Measurements from ENCODE around the gene MDN1. TPM values are rescaled to one million over a fixed set of nuclear protein-coding genes. Genes with fewer than 3 reads are reported as not detected.

MDN1 gene
- total RNA-seq, 1 experiment from 2014 or later: 53.6 TPM

DNA sequence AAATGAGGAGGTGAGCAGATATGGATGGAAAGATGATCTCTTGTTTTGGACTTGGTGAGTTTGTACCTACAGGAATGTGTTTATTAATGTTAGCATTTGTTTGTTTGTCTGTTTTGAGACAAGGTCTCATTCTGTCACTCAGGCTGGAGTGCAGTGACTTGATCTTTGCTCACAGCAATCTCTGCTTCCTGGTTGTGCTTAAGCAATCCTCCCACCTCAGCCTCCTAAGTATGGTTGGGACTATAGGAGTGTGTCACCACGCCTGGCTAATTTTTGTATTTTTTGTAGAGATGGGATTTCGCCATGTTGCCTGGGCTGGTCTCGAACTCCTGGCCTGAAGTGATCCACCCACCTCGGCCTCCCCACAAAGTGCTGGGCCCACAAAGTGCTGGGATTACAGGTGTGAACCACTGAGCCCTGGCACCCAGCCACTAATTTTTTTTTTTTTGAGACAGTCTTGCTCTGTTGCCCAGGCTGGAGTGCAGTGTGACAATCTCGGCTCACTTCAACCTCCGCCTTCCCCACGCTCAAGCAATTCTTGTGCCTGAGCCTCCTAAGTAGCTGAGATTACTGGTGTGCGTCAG lies 17.1 kb upstream of the MDN1 start:
- no peaks in the 10 kb centered on the region for H4K20me1 ChIP-seq (ENCODE audit: insufficient read depth)
- no peaks in the 10 kb centered on the region for H3K27me3 ChIP-seq (ENCODE audit: insufficient read depth, low read length)
- no peaks in the 10 kb centered on the region for H3K9me2 ChIP-seq (ENCODE audit: insufficient read depth)
- peaks cover 0 to 6% of the 10 kb centered on the region in 2 experiments; a peak in 1 of 4 replicates for H3K4me1 ChIP-seq (ENCODE audit: control insufficient read depth in 1 of 2, insufficient read depth in 2 of 2, low read length in 2 of 2)
- BruUV-seq (replicated peaks): no TSS peak
- ChIA-PET RAD21 (ENCODE audit: low non-redundant PET in 1 of 2, low total read pairs in 2 of 2, uncharacterized antibody in 2 of 2, unreplicated experiment in 2 of 2) (no interaction called here), POLR2A (no interaction called here), CTCF (no interaction called here)
- ATAC-seq (no peak), DNase-seq (ENCODE audit: low read depth, low spot score) (no peak)
- peaks cover 80% of the 10 kb centered on the region for H3K79me2 ChIP-seq (ENCODE audit: insufficient read depth, low read length)
- H3K4me3 ChIP-seq (replicated peaks in 1 of 2; ENCODE audit: low read depth in 1 of 2, low read length in 2 of 2): no peak overlapping the region
- no peak overlapping the region for H3K9ac ChIP-seq (ENCODE audit: low read length)
- TF ChIP-seq EGR1 (IDR thresholded peaks at IDR 0.05; ENCODE audit: low read depth) (no peak), TCF7L2 (IDR thresholded peaks at IDR 0.05; ENCODE audit: borderline replicate concordance, extremely low read depth, insufficient read depth, insufficient read length) (no peak), POLR2AphosphoS5 (IDR thresholded peaks at IDR 0.05; ENCODE audit: low read depth, low read length) (no peak), CEBPB (IDR thresholded peaks at IDR 0.05; ENCODE audit: low read depth) (no peak), JUND (IDR thresholded peaks at IDR 0.05) (no peak), SIN3A (IDR thresholded peaks at IDR 0.05; ENCODE audit: low read depth) (no peak), POLR2A (IDR thresholded peaks at IDR 0.05; ENCODE audit: borderline replicate concordance, extremely low read depth, insufficient read depth, insufficient read length) (no peak), EZH2phosphoT487 (IDR thresholded peaks at IDR 0.05; ENCODE audit: borderline replicate concordance) (no peak), SP1 (IDR thresholded peaks at IDR 0.05; ENCODE audit: low read depth) (no peak), RAD21 (IDR thresholded peaks at IDR 0.05; ENCODE audit: low read depth) (no peak), CBX3 (IDR thresholded peaks at IDR 0.05; ENCODE audit: low read depth) (no peak), EZH2 (IDR thresholded peaks at IDR 0.05) (no peak), YY1 (IDR thresholded peaks at IDR 0.05; ENCODE audit: extremely low read depth, insufficient replicate concordance, low read depth, low read length) (no peak), SRF (IDR thresholded peaks at IDR 0.05; ENCODE audit: low read depth) (no peak)
- TF ChIP-seq, protein P1, sequence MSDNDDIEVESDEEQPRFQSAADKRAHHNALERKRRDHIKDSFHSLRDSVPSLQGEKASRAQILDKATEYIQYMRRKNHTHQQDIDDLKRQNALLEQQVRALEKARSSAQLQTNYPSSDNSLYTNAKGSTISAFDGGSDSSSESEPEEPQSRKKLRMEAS (IDR thresholded peaks at IDR 0.05): no peak
- TF ChIP-seq, protein P2, sequence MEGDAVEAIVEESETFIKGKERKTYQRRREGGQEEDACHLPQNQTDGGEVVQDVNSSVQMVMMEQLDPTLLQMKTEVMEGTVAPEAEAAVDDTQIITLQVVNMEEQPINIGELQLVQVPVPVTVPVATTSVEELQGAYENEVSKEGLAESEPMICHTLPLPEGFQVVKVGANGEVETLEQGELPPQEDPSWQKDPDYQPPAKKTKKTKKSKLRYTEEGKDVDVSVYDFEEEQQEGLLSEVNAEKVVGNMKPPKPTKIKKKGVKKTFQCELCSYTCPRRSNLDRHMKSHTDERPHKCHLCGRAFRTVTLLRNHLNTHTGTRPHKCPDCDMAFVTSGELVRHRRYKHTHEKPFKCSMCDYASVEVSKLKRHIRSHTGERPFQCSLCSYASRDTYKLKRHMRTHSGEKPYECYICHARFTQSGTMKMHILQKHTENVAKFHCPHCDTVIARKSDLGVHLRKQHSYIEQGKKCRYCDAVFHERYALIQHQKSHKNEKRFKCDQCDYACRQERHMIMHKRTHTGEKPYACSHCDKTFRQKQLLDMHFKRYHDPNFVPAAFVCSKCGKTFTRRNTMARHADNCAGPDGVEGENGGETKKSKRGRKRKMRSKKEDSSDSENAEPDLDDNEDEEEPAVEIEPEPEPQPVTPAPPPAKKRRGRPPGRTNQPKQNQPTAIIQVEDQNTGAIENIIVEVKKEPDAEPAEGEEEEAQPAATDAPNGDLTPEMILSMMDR (IDR thresholded peaks at IDR 0.05 in 2 of 3, conservative IDR thresholded peaks at IDR 0.05 in 1 of 3; ENCODE audit: borderline replicate concordance in 1 of 3, insufficient read depth in 1 of 3, low read depth in 2 of 3, low read length in 2 of 3): no peak
- TF ChIP-seq, protein P3, sequence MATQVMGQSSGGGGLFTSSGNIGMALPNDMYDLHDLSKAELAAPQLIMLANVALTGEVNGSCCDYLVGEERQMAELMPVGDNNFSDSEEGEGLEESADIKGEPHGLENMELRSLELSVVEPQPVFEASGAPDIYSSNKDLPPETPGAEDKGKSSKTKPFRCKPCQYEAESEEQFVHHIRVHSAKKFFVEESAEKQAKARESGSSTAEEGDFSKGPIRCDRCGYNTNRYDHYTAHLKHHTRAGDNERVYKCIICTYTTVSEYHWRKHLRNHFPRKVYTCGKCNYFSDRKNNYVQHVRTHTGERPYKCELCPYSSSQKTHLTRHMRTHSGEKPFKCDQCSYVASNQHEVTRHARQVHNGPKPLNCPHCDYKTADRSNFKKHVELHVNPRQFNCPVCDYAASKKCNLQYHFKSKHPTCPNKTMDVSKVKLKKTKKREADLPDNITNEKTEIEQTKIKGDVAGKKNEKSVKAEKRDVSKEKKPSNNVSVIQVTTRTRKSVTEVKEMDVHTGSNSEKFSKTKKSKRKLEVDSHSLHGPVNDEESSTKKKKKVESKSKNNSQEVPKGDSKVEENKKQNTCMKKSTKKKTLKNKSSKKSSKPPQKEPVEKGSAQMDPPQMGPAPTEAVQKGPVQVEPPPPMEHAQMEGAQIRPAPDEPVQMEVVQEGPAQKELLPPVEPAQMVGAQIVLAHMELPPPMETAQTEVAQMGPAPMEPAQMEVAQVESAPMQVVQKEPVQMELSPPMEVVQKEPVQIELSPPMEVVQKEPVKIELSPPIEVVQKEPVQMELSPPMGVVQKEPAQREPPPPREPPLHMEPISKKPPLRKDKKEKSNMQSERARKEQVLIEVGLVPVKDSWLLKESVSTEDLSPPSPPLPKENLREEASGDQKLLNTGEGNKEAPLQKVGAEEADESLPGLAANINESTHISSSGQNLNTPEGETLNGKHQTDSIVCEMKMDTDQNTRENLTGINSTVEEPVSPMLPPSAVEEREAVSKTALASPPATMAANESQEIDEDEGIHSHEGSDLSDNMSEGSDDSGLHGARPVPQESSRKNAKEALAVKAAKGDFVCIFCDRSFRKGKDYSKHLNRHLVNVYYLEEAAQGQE (IDR thresholded peaks at IDR 0.05; ENCODE audit: low read depth): no peak
- TF ChIP-seq, protein P4, sequence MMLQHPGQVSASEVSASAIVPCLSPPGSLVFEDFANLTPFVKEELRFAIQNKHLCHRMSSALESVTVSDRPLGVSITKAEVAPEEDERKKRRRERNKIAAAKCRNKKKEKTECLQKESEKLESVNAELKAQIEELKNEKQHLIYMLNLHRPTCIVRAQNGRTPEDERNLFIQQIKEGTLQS (IDR thresholded peaks at IDR 0.05): no peak
- H3K36me3 ChIP-seq (ENCODE audit: control insufficient read depth in 1 of 2, insufficient read depth in 2 of 2, low read length in 2 of 2): peaks cover 5 to 10% of the 10 kb centered on the region in 2 experiments; a peak in 2 of 4 replicates
- intact Hi-C loops (cut with micrococcal nuclease): no loop called here
- no peak overlapping the region for H3K27ac ChIP-seq (ENCODE audit: low read depth, low read length)
- no peak overlapping the region for H3K4me2 ChIP-seq (ENCODE audit: low read length)
- H2AFZ ChIP-seq (ENCODE audit: low read depth, low read length, poor library complexity, severe bottlenecking): no peak overlapping the region
- H3K9me3 ChIP-seq (ENCODE audit: control insufficient read depth in 1 of 2, insufficient read depth in 1 of 2, low read depth in 1 of 2, low read length in 2 of 2): no peaks in the 10 kb centered on the region
